ENCODE measurements around the gene MBNL2. TPM values are rescaled to one million over a fixed set of nuclear protein-coding genes. Genes with fewer than 3 reads are reported as not detected.

Gene MBNL2
- total and polyA plus RNA-seq, 2 of the 4 experiments (the other 2 are of a cell fraction) = 26.9 to 103 TPM

DNA sequence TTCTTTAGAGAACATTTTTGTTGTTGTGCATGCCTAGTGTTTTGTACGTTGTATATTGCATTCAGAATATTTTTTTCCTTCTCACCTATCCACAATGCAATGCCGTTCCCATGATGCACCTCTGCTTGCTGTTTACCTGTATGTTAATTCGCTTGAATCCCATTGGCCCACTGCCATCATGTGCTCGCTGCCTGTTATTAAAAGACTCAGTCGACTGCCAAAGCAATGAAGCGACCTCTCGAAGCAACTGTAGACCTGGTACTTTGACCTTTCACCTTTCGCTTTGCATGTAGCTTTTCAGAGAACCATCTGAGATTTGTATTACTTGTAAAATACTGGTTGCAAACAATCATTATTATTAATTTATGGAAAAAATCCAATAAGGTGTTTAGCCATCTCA, 134.5 kb downstream of the MBNL2 start:
- H3K9me1 ChIP-seq (ENCODE audit: insufficient read depth, low read length) = peaks cover 10% of the 10 kb centered on the region
- H3K27ac ChIP-seq (ENCODE audit: insufficient read depth, low read length) = no peak overlapping the region
- H2AFZ ChIP-seq (replicated peaks; ENCODE audit: low read length, poor library complexity) = no peak overlapping the region
- ATAC-seq (ENCODE audit: low read depth) (no peak), DNase-seq (no peak)
- no peaks in the 10 kb centered on the region for H3K27me3 ChIP-seq (ENCODE audit: control insufficient read depth, insufficient read depth, low read length)
- H2BK120ac ChIP-seq (ENCODE audit: low read depth, low read length) = no peak overlapping the region
- no peak overlapping the region for H2BK15ac ChIP-seq (ENCODE audit: low read depth, low read length)
- H4K91ac ChIP-seq (ENCODE audit: insufficient read depth, low read depth, low read length) = no peak overlapping the region
- H3K4ac ChIP-seq (ENCODE audit: low read depth, low read length) = no peak overlapping the region
- ChIA-PET POLR2A (ENCODE audit: unreplicated experiment) (no interaction called here), CTCF (interaction anchor here (0.9 to 1.3 kb wide), 3 partner anchors 12 to 247 kb away, joined by 3 read pairs; no protein-coding TSS in a partner anchor)
- no peak overlapping the region for H3K4me2 ChIP-seq (ENCODE audit: low read depth, low read length)
- no peaks in the 10 kb centered on the region for H3K9me3 ChIP-seq (ENCODE audit: control insufficient read depth, insufficient read depth, low read length)
- no peak for TF ChIP-seq CHD1 (IDR thresholded peaks at IDR 0.05; ENCODE audit: low read depth, low read length)
- TF ChIP-seq, protein P1, sequence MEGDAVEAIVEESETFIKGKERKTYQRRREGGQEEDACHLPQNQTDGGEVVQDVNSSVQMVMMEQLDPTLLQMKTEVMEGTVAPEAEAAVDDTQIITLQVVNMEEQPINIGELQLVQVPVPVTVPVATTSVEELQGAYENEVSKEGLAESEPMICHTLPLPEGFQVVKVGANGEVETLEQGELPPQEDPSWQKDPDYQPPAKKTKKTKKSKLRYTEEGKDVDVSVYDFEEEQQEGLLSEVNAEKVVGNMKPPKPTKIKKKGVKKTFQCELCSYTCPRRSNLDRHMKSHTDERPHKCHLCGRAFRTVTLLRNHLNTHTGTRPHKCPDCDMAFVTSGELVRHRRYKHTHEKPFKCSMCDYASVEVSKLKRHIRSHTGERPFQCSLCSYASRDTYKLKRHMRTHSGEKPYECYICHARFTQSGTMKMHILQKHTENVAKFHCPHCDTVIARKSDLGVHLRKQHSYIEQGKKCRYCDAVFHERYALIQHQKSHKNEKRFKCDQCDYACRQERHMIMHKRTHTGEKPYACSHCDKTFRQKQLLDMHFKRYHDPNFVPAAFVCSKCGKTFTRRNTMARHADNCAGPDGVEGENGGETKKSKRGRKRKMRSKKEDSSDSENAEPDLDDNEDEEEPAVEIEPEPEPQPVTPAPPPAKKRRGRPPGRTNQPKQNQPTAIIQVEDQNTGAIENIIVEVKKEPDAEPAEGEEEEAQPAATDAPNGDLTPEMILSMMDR (conservative IDR thresholded peaks at IDR 0.05; ENCODE audit: low read depth, low read length) = no peak
- H2AK9ac ChIP-seq (replicated peaks; ENCODE audit: low read depth, low read length, poor library complexity) = no peak overlapping the region
- BruUV-seq (replicated peaks) = no TSS peak
- H3K23ac ChIP-seq (ENCODE audit: low read depth, low read length) = no peak overlapping the region
- dilution Hi-C loops (cut with HindIII; ENCODE audit: low sequenced_read_pairs, unreplicated experiment) (no loop called here), intact Hi-C loops (cut with micrococcal nuclease) (no loop called here), in situ Hi-C loops (cut with MboI; ENCODE audit: low sequenced_read_pairs) (loop anchor here (10.0 kb wide), 1 partner anchor 242 kb away; no protein-coding TSS in a partner anchor)
- H3K18ac ChIP-seq (ENCODE audit: low read depth, low read length) = no peak overlapping the region
- H3K4me3 ChIP-seq (ENCODE audit: insufficient read depth, low read depth, low read length) = no peak overlapping the region
- H2BK5ac ChIP-seq (ENCODE audit: low read depth, low read length, poor library complexity, severe bottlenecking) = no peak overlapping the region
- H3K9ac ChIP-seq (ENCODE audit: low read depth, low read length) = no peak overlapping the region
- H3K4me1 ChIP-seq (ENCODE audit: control insufficient read depth, insufficient read depth, low read length) = peaks cover 4% of the 10 kb centered on the region; the same call in 1 of the 2 replicates
- peaks cover 3% of the 10 kb centered on the region; the same call in 1 of the 2 replicates for H4K20me1 ChIP-seq (ENCODE audit: insufficient read depth, low read length)
- no peak overlapping the region for H3K56ac ChIP-seq (ENCODE audit: extremely low read depth, insufficient read depth, low read length)
- no peak overlapping the region for H2AK5ac ChIP-seq (ENCODE audit: low read depth, low read length)
- H3K14ac ChIP-seq (replicated peaks; ENCODE audit: low read depth, low read length) = no peak overlapping the region
- no peak overlapping the region for H4K5ac ChIP-seq (ENCODE audit: low read depth, low read length)
- H2BK20ac ChIP-seq (ENCODE audit: low read depth, low read length) = no peak overlapping the region
- no CpG with 5 or more reads among the region's 8 CpGs for WGBS, 2 experiments (ENCODE audit: extremely low coverage in 2 of 2, insufficient read length in 1 of 2)
- H4K8ac ChIP-seq (ENCODE audit: low read depth in 2 of 2, low read length in 2 of 2) = no peak overlapping the region
- H3K79me1 ChIP-seq (ENCODE audit: low read depth in 1 of 2, low read length in 2 of 2) = peaks cover 26 to 52% of the 10 kb centered on the region in 2 experiments
- peaks cover 19% of the 10 kb centered on the region for H3K36me3 ChIP-seq (ENCODE audit: control insufficient read depth, insufficient read depth, low read length)

Measured in IMR-90 (cell line).